ENCODE results near the gene MIEF1. TPM values are rescaled to one million over a fixed set of nuclear protein-coding genes. Genes with fewer than 3 reads are reported as not detected.

Gene MIEF1
- total RNA-seq = 36.3 and 37.2 TPM in 2 replicates

DNA sequence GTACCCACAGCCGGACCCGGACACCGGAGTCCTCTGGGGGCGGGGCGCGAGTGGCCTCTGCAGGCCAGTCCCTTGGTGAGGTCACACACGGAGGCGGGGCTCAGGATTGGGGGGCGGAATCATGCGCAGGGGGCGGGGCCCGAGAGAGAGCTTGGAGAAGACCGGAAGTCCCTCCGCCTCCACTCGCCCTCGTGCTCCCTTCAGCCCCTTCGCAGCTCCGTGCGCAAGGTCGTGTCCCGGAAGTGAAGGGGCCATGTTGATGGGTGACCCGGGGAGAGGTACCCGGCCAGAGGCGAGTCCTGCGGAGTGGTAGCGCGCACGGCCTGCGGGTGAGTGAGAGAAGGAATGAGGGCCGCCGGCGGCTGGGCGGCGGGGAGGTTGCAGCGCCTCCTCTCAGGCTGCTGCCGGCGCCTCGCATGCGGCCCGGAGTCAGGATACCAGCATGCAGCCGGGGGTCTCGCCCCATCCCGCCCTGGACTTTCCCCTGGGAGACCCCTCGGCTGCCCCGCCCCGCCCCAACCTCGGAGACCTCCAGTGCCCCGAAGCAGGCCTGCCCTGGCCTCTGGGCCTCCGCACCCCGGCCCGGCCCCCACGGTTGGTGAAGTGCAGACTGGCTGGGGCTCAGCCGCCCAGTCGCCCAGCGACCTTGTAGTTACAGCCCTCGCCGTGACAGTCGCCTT is at the start of gene MIEF1:
Gene MIEF1 (plus strand): TSS at position 182 of the 680 bp plus-strand sequence. CDS start 9,005 bp downstream, outside the sequence.

GRCh38 chr22:39456522-39457197 is 45.4 kb upstream of the MIEF1 start, which contains the start of gene MGAT3:
Gene MGAT3 (plus strand): TSS chr22:39457012. CDS start chr22:39487348, 30,336 bp downstream.

GRCh38 chr22:39520226-39521105 is 18.4 kb downstream of the MIEF1 start, which contains the start of gene ATF4:
Gene ATF4 (plus strand): TSS chr22:39520562. CDS start chr22:39521446, 884 bp downstream.

GRCh38 chr22:39532215-39533073 is 30.4 kb downstream of the MIEF1 start, which contains the start of gene RPS19BP1:
Gene RPS19BP1 (minus strand): TSS chr22:39532748. CDS start chr22:39532738, 10 bp downstream.

Other genes with a start within 250 kb of the MIEF1 start
- 2,343 and 3,208 TPM in 2 replicates for gene RPL3, start 182.7 kb upstream of the MIEF1 start, total RNA-seq
- gene SYNGR1, start 152.3 kb upstream of the MIEF1 start, total RNA-seq = 2.3 and 3.6 TPM in 2 replicates
- gene TAB1, start 102.5 kb upstream of the MIEF1 start, total RNA-seq = 10.9 and 13.7 TPM in 2 replicates
- not detected in 2 replicates for gene MGAT3, start 45.3 kb upstream of the MIEF1 start, total RNA-seq
- gene ATF4, start 18.3 kb downstream of the MIEF1 start, total RNA-seq = 221 and 270 TPM in 2 replicates
- 53.2 TPM in 2 replicates for gene RPS19BP1, start 30.5 kb downstream of the MIEF1 start, total RNA-seq
- under 0.01 TPM in 1 of 2 replicates, not detected in the other for gene CACNA1I, start 68.5 kb downstream of the MIEF1 start, total RNA-seq

Measured in vein endothelial cell (primary cell).